Spleen (tissue), 11 donors: Measurements from ENCODE around the gene SLC44A1. TPM values are rescaled to one million over a fixed set of nuclear protein-coding genes. Genes with fewer than 3 reads are reported as not detected.
"Not testable (repeated sequence)": the region's sequence is repeated elsewhere in the genome, so short reads cannot be mapped to it uniquely, and the experiment has no call there.

ENCODE experiments used
- DNase-seq: peaks from one replicate; pipeline ENCODE4 v3.0.0-alpha.2; 2020
- H3K27ac ChIP-seq, 8 donors: fragments of 200-600 bp; sonication (generic) in 7 of 8; 1 replicate in 4 of 8; 2 replicates in 4 of 8; pipeline versions ENCODE4 v1.5.0 to v1.8.0; 2016 to 2021; ENCODE audit warnings: inconsistent platforms in 4 of 8, mild to moderate bottlenecking in 4 of 8, moderate library complexity in 1 of 8
- H3K27me3 ChIP-seq, 7 donors: fragments of 200-600 bp; sonication (generic) in 6 of 7; replicated peaks in 1 of 7; 1 replicate in 4 of 7; 2 replicates in 3 of 7; pipeline versions ENCODE4 v1.5.0 to v1.8.0; 2016 to 2021; ENCODE audit warnings: inconsistent platforms in 3 of 7, mild to moderate bottlenecking in 1 of 7
- H3K36me3 ChIP-seq, 6 donors: fragments of 200-600 bp; sonication (generic) in 5 of 6; 1 replicate in 4 of 6; 2 replicates in 2 of 6; pipeline versions ENCODE4 v1.5.0 to v1.8.0; 2016 to 2021; ENCODE audit warnings: inconsistent platforms in 2 of 6
- H3K4me1 ChIP-seq, 6 donors: fragments of 200-600 bp; sonication (generic) in 5 of 6; 1 replicate in 3 of 6; 2 replicates in 3 of 6; pipeline versions ENCODE4 v1.5.0 to v1.8.0; 2016 to 2021; ENCODE audit warnings: inconsistent platforms in 3 of 6
- H3K4me3 ChIP-seq, 8 donors: fragments of 200-600 bp; sonication (generic) in 7 of 8; 1 replicate in 4 of 8; 2 replicates in 4 of 8; pipeline versions ENCODE4 v1.5.0 to v1.8.0; 2016 to 2021; ENCODE audit warnings: inconsistent platforms in 4 of 8, mild to moderate bottlenecking in 4 of 8, moderate library complexity in 2 of 8
- H3K9me3 ChIP-seq, 8 donors: fragments of 200-600 bp; sonication (generic) in 7 of 8; 1 replicate in 4 of 8; 2 replicates in 4 of 8; pipeline versions ENCODE4 v1.5.0 to v1.8.0; 2016 to 2021; ENCODE audit warnings: inconsistent platforms in 4 of 8
- POLR2A ChIP-seq, 3 donors: fragments of 450-650 bp; IDR thresholded peaks; one replicate each; pipeline ENCODE4 v1.5.1; 2017; ENCODE audit warnings: antibody characterized with exemption in 3 of 3, mild to moderate bottlenecking in 1 of 3
- POLR2AphosphoS5 ChIP-seq, 3 donors: sonication (generic); formaldehyde crosslinking; IDR thresholded peaks; one replicate each; pipeline ENCODE4 v1.5.1; 2017; ENCODE audit warnings: antibody characterized with exemption in 3 of 3
- WGBS, 5 donors: extraction: QIAGEN DNeasy Blood & Tissue Kit in 3 of 5; methylation state at CpG; one replicate each; pipeline versions ENCODE4 v1.1.5 to v1.1.7; 2013 to 2018; 5-methylcytosine and 5-hydroxymethylcytosine counted together
- intact Hi-C: fragments of 100-400 bp; cut with DNase I; formaldehyde crosslinking; loops from one replicate; pipeline ENCODE4 v1.15.0; 2023; ENCODE audit warnings: low total_unique reads
- polyA plus RNA-seq, 3 donors: library from polyadenylated mRNA; stranded (reverse); fragments of 200-250 nt; gene quantifications; one replicate each; pipeline ENCODE4 v1.2.1, GENCODE V29; 2013
- total RNA-seq, 7 donors: library from RNA; depleted of rRNA in 3 of 7; stranded (reverse); fragments of >200 nt in 3 of 7; fragmentation: NEBNext Ultra II Directional in 4 of 7; extraction: Animal tissue kit (Norgen Biotek cat#: 25700) in 4 of 7; gene quantifications; one replicate each; pipeline versions ENCODE4 v1.1.0 to v1.2.1, GENCODE V29; 2016 to 2021
- TF ChIP-seq, protein P1 (sequence below), 11 experiments: fragments of 200-600 bp in 7 of 11; fragments of 450-650 bp in 4 of 11; sonication (generic) in 4 of 11; IDR thresholded peaks in 8 of 11; conservative IDR thresholded peaks in 3 of 11; 1 replicate in 7 of 11; 2 replicates in 4 of 11; pipeline versions ENCODE4 v1.4.0 to v1.8.0; 2016 to 2021; ENCODE audit warnings: antibody characterized with exemption in 11 of 11, inconsistent platforms in 4 of 11, mild to moderate bottlenecking in 1 of 11
- donor health status: healthy with polysubstance abuse.
- donor health status: DM: no; HTN: no; CAD: no; lungs with moderate emphysema.
- donor health status: DM: no; HTN: no; CAD: no.
- donor health status: Bipolar disorder and iron deficiency.
- donor health status: healthy.
- donor health status: DM: no; HTN: no; CAD: no.
- donor health status: DM: yes; HTN: yes; CAD: no.

Gene SLC44A1
- total and polyA plus RNA-seq, 10 donors = 3.1 to 27.5 (median 21.9) TPM

DNA sequence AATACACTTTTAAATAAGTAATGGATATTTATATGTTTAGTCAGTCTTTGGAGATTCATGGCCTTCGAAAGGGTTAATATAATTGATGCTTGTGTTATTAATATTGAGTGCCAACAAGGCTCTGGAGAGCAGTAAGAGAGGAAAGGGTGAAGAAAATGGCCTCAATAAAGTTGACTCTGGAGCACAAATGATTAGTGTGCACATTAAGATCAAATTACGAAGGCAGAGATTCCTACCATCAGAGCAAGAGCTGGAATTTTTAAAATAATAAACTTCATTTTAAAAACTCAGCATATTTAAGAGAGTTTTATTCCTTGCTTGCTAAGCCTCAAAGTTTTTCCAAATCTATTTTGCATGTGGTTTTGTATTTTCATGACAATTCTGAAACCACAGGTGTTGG lies 14.8 kb downstream of the SLC44A1 start:
- no peaks in the 10 kb centered on the region for H3K27me3 ChIP-seq
- TF ChIP-seq, protein P1, sequence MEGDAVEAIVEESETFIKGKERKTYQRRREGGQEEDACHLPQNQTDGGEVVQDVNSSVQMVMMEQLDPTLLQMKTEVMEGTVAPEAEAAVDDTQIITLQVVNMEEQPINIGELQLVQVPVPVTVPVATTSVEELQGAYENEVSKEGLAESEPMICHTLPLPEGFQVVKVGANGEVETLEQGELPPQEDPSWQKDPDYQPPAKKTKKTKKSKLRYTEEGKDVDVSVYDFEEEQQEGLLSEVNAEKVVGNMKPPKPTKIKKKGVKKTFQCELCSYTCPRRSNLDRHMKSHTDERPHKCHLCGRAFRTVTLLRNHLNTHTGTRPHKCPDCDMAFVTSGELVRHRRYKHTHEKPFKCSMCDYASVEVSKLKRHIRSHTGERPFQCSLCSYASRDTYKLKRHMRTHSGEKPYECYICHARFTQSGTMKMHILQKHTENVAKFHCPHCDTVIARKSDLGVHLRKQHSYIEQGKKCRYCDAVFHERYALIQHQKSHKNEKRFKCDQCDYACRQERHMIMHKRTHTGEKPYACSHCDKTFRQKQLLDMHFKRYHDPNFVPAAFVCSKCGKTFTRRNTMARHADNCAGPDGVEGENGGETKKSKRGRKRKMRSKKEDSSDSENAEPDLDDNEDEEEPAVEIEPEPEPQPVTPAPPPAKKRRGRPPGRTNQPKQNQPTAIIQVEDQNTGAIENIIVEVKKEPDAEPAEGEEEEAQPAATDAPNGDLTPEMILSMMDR (IDR thresholded peaks at IDR 0.05 in 8 of 11, conservative IDR thresholded peaks at IDR 0.05 in 3 of 11) = no peak
- no peak for TF ChIP-seq POLR2A (IDR thresholded peaks at IDR 0.05)
- TF ChIP-seq POLR2AphosphoS5 (IDR thresholded peaks at IDR 0.05) = no peak
- H3K36me3 ChIP-seq = no peaks in the 10 kb centered on the region
- no peaks in the 10 kb centered on the region for H3K9me3 ChIP-seq
- intact Hi-C loops = no loop called here
- no peak for DNase-seq
- no peak overlapping the region for H3K4me3 ChIP-seq
- peaks cover 0 to 46% (median 16%) of the 10 kb centered on the region in 6 donors for H3K4me1 ChIP-seq
- WGBS, 5 donors = 68 to 92% (median 86%) methylated on average over 2 of the region's 2 CpGs
- peak overlapping the region in 5 of 8 donors; percentile 0 to 50 (median 41) for H3K27ac ChIP-seq

DNA sequence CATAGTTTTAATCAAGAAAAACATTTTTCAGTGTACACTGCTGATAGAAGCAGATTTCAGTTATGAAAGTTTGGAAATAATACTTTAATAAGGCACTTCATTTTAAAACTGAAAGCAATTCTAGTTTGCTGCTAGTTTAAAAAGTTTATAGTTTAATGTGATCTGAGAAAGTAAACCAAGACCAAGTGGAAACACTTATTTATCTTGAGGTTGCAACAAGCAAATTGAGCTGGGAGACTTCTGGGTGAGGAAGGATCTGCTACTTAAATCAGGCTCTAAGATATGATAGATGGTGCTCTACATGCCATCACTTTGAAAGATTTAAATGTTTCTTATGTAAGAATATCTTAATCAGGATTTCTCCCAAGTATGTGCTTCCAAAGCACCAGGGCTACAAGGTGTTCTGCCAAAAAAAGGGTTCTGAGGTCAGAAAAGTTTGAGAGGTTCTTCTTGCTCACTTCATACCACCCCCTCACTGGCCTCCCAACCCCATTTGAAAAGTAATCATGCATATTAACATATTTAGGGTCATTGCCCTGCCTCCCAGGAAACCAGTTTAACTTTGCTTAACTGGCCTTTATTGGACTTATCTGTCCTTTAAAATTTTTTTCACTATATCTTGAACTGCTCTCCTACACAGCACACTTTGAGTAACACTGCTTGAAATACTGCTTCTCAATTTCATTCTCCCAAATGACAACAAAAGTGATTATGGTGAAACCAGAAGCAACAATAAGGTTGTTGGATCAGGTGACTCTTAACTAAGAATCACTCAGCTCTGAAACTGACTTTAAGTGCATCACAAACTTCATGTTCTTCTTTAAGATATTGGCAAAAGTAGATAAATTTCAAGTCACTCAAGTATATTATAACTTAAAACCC lies 15.5 kb downstream of the SLC44A1 start:
- no peak overlapping the region for H3K4me3 ChIP-seq
- H3K9me3 ChIP-seq = no peaks in the 10 kb centered on the region
- intact Hi-C loops = no loop called here
- DNase-seq = no peak
- H3K27me3 ChIP-seq = no peaks in the 10 kb centered on the region
- no peaks in the 10 kb centered on the region for H3K36me3 ChIP-seq
- TF ChIP-seq, protein P1 (IDR thresholded peaks at IDR 0.05 in 8 of 11, conservative IDR thresholded peaks at IDR 0.05 in 3 of 11) = no peak
- TF ChIP-seq POLR2AphosphoS5 (IDR thresholded peaks at IDR 0.05) = no peak
- no peak for TF ChIP-seq POLR2A (IDR thresholded peaks at IDR 0.05)
- H3K4me1 ChIP-seq = peaks cover 0 to 48% (median 16%) of the 10 kb centered on the region in 6 donors
- peak overlapping the region in 4 of 8 donors; percentile 6 to 49 (median 34) for H3K27ac ChIP-seq

DNA sequence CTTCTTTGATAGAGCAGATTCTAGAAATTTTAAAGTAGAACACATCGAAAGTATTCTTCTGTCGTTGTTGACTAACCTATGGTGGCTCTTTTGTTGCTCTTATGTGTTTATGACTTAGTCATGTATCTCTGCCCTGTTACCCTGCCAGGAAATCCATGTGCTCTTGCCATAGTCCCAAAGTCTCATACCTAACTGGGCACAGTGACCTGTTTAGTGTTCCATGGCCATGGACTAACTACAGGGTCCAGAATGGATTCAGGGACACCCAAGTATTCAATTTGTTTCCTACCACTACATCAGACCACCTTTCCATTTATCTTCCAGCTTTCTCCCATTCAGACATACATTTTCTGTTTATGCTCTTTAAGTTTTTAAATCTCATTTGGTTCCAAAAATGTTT lies 18.0 kb downstream of the SLC44A1 start:
- intact Hi-C loops = no loop called here
- Histone ChIP-seq H3K9me3 (no peaks in the 10 kb centered on the region), H3K4me1 (peaks cover 0 to 36% (median 14%) of the 10 kb centered on the region in 6 donors), H3K36me3 (no peaks in the 10 kb centered on the region), H3K27me3 (no peaks in the 10 kb centered on the region), H3K4me3 (no peak overlapping the region), H3K27ac (no peak overlapping the region)
- DNase-seq = no peak
- WGBS, 5 donors = 93 to 98% (median 95%) methylated on average over 2 of the region's 2 CpGs
- TF ChIP-seq, protein P1 (IDR thresholded peaks at IDR 0.05 in 8 of 11, conservative IDR thresholded peaks at IDR 0.05 in 3 of 11) = no peak
- TF ChIP-seq POLR2A (IDR thresholded peaks at IDR 0.05) = no peak
- TF ChIP-seq POLR2AphosphoS5 (IDR thresholded peaks at IDR 0.05) = no peak

DNA sequence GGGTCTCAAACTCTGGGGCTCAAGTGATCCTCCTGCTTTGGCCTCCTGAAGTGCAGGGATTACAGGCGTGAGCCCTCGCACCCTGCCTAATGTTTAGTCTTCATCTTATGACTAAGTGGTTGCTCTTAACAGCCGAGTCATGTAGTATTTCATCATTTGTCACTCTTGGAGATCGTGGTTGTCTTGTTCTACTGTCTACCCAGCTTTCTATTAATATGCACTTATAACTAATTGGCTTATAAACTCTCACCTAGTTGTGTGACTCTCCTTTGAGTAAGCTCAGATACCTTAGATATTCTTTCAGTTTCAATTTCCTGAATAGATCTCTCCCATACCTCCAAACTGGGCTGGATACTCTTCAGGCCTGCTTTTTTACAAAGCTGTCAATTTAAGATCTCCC lies 19.9 kb downstream of the SLC44A1 start:
- no peak for DNase-seq
- intact Hi-C loops = no loop called here
- Histone ChIP-seq H3K4me3 (no peak overlapping the region), H3K36me3 (no peaks in the 10 kb centered on the region), H3K9me3 (no peaks in the 10 kb centered on the region), H3K27ac (no peak overlapping the region), H3K27me3 (no peaks in the 10 kb centered on the region), H3K4me1 (peaks cover 0 to 18% (median 2%) of the 10 kb centered on the region in 6 donors)
- no peak for TF ChIP-seq POLR2A (IDR thresholded peaks at IDR 0.05)
- TF ChIP-seq, protein P1 (IDR thresholded peaks at IDR 0.05 in 8 of 11, conservative IDR thresholded peaks at IDR 0.05 in 3 of 11) = no peak
- TF ChIP-seq POLR2AphosphoS5 (IDR thresholded peaks at IDR 0.05) = no peak
- WGBS, 5 donors = 43 to 77% (median 58%) methylated on average over 4 of the region's 4 CpGs

DNA sequence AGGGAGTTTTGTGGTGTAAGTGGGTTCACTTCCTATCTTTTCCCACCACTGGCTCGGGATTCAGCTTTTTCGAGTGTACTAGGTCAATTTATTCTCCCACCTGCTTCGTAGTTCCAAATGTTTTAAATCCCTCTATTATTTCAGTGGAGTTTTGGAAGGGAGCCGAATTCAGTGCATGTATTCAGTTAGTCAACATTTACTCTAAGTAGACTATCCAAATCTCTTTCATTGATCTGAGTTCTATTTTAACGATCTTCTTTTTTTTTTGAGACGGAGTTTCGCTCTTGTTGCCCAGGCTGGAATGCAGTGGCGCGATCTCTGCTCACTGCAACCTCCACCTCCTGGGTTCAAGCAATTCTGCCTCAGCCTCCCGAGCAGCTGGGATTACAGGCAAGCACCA lies 23.8 kb downstream of the SLC44A1 start:
- DNase-seq, H3K4me3 ChIP-seq, intact Hi-C loops, H3K36me3 ChIP-seq, H3K9me3 ChIP-seq, H3K27ac ChIP-seq, H3K4me1 ChIP-seq, H3K27me3 ChIP-seq: not testable (repeated sequence)
- WGBS, 5 donors = 96 to 98% (median 97%) methylated on average over 10 of the region's 10 CpGs
